Hepatocyte (in vitro differentiated cells): Measurements from ENCODE around the gene ST6GALNAC4.

Experiments
- EZH2 ChIP-seq: fragments of 200-600 bp; sonication (generic); IDR thresholded peaks from 2 replicates; pipeline ENCODE4 v1.6.1; 2016; ENCODE audit warnings: antibody characterized with exemption, mild to moderate bottlenecking, borderline replicate concordance
- EZH2phosphoT487 ChIP-seq: fragments of 200-600 bp; sonication (generic); IDR thresholded peaks from one replicate; pipeline ENCODE4 v1.6.1; 2018; ENCODE audit warnings: antibody characterized with exemption, mild to moderate bottlenecking, low read depth, moderate library complexity; ENCODE audit not compliant: unreplicated experiment, severe bottlenecking
- TF ChIP-seq, protein P1 (sequence below): fragments of 200-600 bp; sonication (generic); IDR thresholded peaks from 2 replicates; pipeline ENCODE4 v1.5.1; 2016; ENCODE audit warnings: antibody characterized with exemption, mild to moderate bottlenecking; ENCODE audit not compliant: poor library complexity

DNA sequence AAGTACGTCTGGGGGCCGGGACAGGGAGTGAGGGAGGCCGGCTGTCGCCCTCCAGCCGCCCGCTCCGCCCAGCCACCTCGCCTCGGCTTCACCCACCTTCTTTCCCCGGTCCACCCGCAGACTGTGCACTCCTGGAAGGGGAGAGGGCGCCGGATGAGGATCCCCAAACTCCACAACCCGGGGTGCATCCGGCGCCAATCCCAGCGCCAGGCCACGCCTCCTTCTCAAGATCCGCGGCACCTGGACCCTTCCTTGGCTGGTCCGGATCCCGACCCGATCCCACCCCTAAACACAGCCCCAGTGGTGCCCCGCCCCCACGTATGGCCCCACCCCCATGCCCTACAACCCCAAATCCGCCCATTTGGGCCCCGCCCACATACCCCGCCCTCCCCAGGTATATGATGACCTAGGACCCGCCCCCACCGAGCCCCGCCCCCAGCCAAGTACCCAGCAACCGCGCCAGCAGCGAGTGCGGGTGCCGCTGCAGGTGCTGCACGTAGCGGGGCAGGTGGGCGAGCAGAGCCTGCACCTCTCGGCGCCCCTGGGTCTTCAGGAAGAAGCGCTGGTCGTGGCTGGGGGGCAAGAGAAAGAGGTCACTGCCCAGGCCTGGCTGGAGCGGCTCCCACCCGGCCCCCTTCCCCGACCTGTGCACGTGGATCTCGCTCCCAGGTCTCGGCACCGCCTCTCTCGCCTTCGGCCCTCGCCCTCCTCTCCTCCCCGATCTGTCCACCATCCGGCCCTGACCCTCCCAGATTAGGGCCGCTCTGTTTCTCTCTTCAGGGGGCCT, 10.6 kb upstream of the ST6GALNAC4 start:
- TF ChIP-seq, protein P1, sequence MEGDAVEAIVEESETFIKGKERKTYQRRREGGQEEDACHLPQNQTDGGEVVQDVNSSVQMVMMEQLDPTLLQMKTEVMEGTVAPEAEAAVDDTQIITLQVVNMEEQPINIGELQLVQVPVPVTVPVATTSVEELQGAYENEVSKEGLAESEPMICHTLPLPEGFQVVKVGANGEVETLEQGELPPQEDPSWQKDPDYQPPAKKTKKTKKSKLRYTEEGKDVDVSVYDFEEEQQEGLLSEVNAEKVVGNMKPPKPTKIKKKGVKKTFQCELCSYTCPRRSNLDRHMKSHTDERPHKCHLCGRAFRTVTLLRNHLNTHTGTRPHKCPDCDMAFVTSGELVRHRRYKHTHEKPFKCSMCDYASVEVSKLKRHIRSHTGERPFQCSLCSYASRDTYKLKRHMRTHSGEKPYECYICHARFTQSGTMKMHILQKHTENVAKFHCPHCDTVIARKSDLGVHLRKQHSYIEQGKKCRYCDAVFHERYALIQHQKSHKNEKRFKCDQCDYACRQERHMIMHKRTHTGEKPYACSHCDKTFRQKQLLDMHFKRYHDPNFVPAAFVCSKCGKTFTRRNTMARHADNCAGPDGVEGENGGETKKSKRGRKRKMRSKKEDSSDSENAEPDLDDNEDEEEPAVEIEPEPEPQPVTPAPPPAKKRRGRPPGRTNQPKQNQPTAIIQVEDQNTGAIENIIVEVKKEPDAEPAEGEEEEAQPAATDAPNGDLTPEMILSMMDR = no peak
- TF ChIP-seq EZH2phosphoT487 (no peak), EZH2 (no peak)
